ENCODE data around the gene BDH1. TPM values are rescaled to one million over a fixed set of nuclear protein-coding genes. Genes with fewer than 3 reads are reported as not detected.

The BDH1 gene
- polyA plus RNA-seq, 1 donor (not counting 4 experiments of a cell fraction or from before 2014, with no cell fraction given), result 30.2 TPM

- H3K4me1 ChIP-seq (ENCODE audit: control insufficient read depth, extremely low read depth, insufficient read depth, low read length), result peaks cover 10% of the 10 kb centered on the region
- H2AFZ ChIP-seq (ENCODE audit: control insufficient read depth, low read length), result peak overlapping the region; percentile 97
- H4K20me1 ChIP-seq (ENCODE audit: control insufficient read depth, extremely low read depth, insufficient read depth, low read length), result no peaks in the 10 kb centered on the region
- H3K9ac ChIP-seq (ENCODE audit: control insufficient read depth, extremely low read depth, insufficient read depth, low read length), result peak overlapping the region; percentile 90
- DNase-seq (ENCODE audit: low read depth, low spot score) (peak; percentile 62), FAIRE-seq (peak; percentile 68)
- no peaks in the 10 kb centered on the region for H3K9me3 ChIP-seq (ENCODE audit: control insufficient read depth, low read depth, low read length)
- H3K79me2 ChIP-seq (ENCODE audit: control insufficient read depth, insufficient read depth, low read length), result peaks cover 18% of the 10 kb centered on the region
- H3K27me3 ChIP-seq (ENCODE audit: control insufficient read depth, extremely low read depth, insufficient read depth, low read length), result no peaks in the 10 kb centered on the region
- peaks cover 0 to 20% of the 10 kb centered on the region in 2 experiments for H3K36me3 ChIP-seq (ENCODE audit: control insufficient read depth in 2 of 2, extremely low read depth in 1 of 2, insufficient read depth in 2 of 2, low read length in 2 of 2)
- no peaks in the 10 kb centered on the region for H3K9me1 ChIP-seq (ENCODE audit: control insufficient read depth, extremely low read depth, insufficient read depth, low read length)
- peak overlapping the region; percentile 59 to 92 (median 91) for H3K4me3 ChIP-seq (ENCODE audit: control insufficient read depth in 2 of 3, extremely low read depth in 1 of 3, insufficient read depth in 2 of 3, low read depth in 1 of 3, low read length in 3 of 3)
- H3K27ac ChIP-seq (ENCODE audit: control insufficient read depth, insufficient read depth, low read length), result peak overlapping the region; percentile 85
- peak overlapping the region; percentile 97 for H3K4me2 ChIP-seq (ENCODE audit: control insufficient read depth, extremely low read depth, insufficient read depth, low read depth, low read length)
- TF ChIP-seq CTCF (optimal IDR thresholded peaks at IDR 0.05 in 1 of 3, IDR thresholded peaks at IDR 0.05 in 1 of 3, conservative IDR thresholded peaks at IDR 0.05 in 1 of 3; ENCODE audit: extremely low read depth in 1 of 3, insufficient read depth in 2 of 3, low read length in 3 of 3), result peak; percentile 51 to 60 (median 54)
- TF ChIP-seq EZH2 (IDR thresholded peaks at IDR 0.05; ENCODE audit: low read length), result no peak
- dilution Hi-C loops (cut with MboI; ENCODE audit: extremely low pct_ligation_motif_present, low sequenced_read_pairs), result no loop called here
Observed at GRCh38 chr3:197554562-197555280, 1.0 kb downstream of the BDH1 start.

DNA sequence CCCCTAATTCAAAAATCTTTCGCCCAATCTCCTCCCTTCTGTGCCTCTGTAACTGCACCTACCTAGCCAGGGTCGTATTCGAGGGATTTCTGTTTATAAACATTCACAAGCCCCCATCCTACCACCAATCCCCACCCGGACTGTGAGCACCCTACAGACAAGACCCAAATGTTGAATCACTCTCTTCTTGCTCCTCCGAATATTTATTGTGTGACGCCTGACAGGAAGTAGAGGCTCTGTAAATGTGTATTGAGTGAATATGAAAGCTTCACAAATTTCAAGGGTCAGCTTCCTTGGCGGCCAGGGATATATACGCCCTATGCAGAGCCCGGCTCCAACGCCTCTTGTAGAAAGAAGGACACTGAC lies 1.6 kb downstream of the BDH1 start:
- H3K9ac ChIP-seq (ENCODE audit: control insufficient read depth, extremely low read depth, insufficient read depth, low read length), result peak overlapping the region; percentile 90

More for the DNA sequence above, 1.6 kb downstream of the BDH1 start:
- peak overlapping the region; percentile 97 for H3K4me2 ChIP-seq (ENCODE audit: control insufficient read depth, extremely low read depth, insufficient read depth, low read depth, low read length)
- peaks cover 10% of the 10 kb centered on the region for H3K4me1 ChIP-seq (ENCODE audit: control insufficient read depth, extremely low read depth, insufficient read depth, low read length)
- DNase-seq (ENCODE audit: low read depth, low spot score) (no peak), FAIRE-seq (no peak)
- peak overlapping the region; percentile 79 for H2AFZ ChIP-seq (ENCODE audit: control insufficient read depth, low read length)
- no peaks in the 10 kb centered on the region for H4K20me1 ChIP-seq (ENCODE audit: control insufficient read depth, extremely low read depth, insufficient read depth, low read length)
- H3K9me3 ChIP-seq (ENCODE audit: control insufficient read depth, low read depth, low read length), result no peaks in the 10 kb centered on the region
- peak overlapping the region; percentile 85 for H3K27ac ChIP-seq (ENCODE audit: control insufficient read depth, insufficient read depth, low read length)
- H3K27me3 ChIP-seq (ENCODE audit: control insufficient read depth, extremely low read depth, insufficient read depth, low read length), result no peaks in the 10 kb centered on the region
- no peaks in the 10 kb centered on the region for H3K9me1 ChIP-seq (ENCODE audit: control insufficient read depth, extremely low read depth, insufficient read depth, low read length)
- peaks cover 0 to 20% of the 10 kb centered on the region in 2 experiments for H3K36me3 ChIP-seq (ENCODE audit: control insufficient read depth in 2 of 2, extremely low read depth in 1 of 2, insufficient read depth in 2 of 2, low read length in 2 of 2)
- dilution Hi-C loops (cut with MboI; ENCODE audit: extremely low pct_ligation_motif_present, low sequenced_read_pairs), result no loop called here
- TF ChIP-seq CTCF (optimal IDR thresholded peaks at IDR 0.05 in 1 of 3, IDR thresholded peaks at IDR 0.05 in 1 of 3, conservative IDR thresholded peaks at IDR 0.05 in 1 of 3; ENCODE audit: extremely low read depth in 1 of 3, insufficient read depth in 2 of 3, low read length in 3 of 3), result no peak
- TF ChIP-seq EZH2 (IDR thresholded peaks at IDR 0.05; ENCODE audit: low read length), result no peak
- H3K79me2 ChIP-seq (ENCODE audit: control insufficient read depth, insufficient read depth, low read length), result peaks cover 18% of the 10 kb centered on the region
- H3K4me3 ChIP-seq (ENCODE audit: control insufficient read depth in 2 of 3, extremely low read depth in 1 of 3, insufficient read depth in 2 of 3, low read depth in 1 of 3, low read length in 3 of 3), result peak overlapping the region; percentile 59 to 92 (median 91)
